Trophoblast cell (in vitro differentiated cells and primary cell): Measurements from ENCODE around the gene MAP4K5.
A peak's percentile ranks its signal among the peaks of the same experiment; 100 is the strongest.

Source experiments
- DNase-seq, 2 donors: peaks; one replicate each; pipeline ENCODE4 v3.0.0-alpha.2; 2016
- H2AFZ ChIP-seq: 2 replicates; pipeline ENCODE4 v1.6.1; 2013; ENCODE audit warnings: low read length, moderate library complexity, mild to moderate bottlenecking; ENCODE audit not compliant: insufficient read depth, poor library complexity
- H2AK5ac ChIP-seq: 2 replicates; pipeline ENCODE4 v1.6.1; 2013; ENCODE audit warnings: mild to moderate bottlenecking, low read length
- H2BK120ac ChIP-seq: 2 replicates; pipeline ENCODE4 v1.6.1; 2013; ENCODE audit warnings: low read length, mild to moderate bottlenecking, moderate library complexity; ENCODE audit not compliant: insufficient read depth, poor library complexity
- H2BK12ac ChIP-seq: 2 replicates; pipeline ENCODE4 v1.6.1; 2013; ENCODE audit warnings: mild to moderate bottlenecking, low read length, moderate library complexity
- H2BK5ac ChIP-seq: 2 replicates; pipeline ENCODE4 v1.6.1; 2013; ENCODE audit warnings: low read length, low read depth, moderate library complexity, mild to moderate bottlenecking; ENCODE audit not compliant: poor library complexity
- H3K14ac ChIP-seq: 2 replicates; pipeline ENCODE4 v1.6.1; 2013; ENCODE audit warnings: mild to moderate bottlenecking, low read length
- H3K18ac ChIP-seq: 2 replicates; pipeline ENCODE4 v1.6.1; 2013; ENCODE audit warnings: mild to moderate bottlenecking, low read length
- H3K23ac ChIP-seq: 2 replicates; pipeline ENCODE4 v1.6.1; 2013; ENCODE audit warnings: low read length
- H3K27ac ChIP-seq: 2 replicates; pipeline ENCODE4 v1.5.1; 2013; ENCODE audit warnings: low read depth, mild to moderate bottlenecking, inconsistent platforms, low read length, moderate library complexity
- H3K27me3 ChIP-seq: 2 replicates; pipeline ENCODE4 v1.6.1; 2013; ENCODE audit warnings: inconsistent platforms, mild to moderate bottlenecking, low read length, moderate library complexity; ENCODE audit not compliant: insufficient read depth
- H3K36me3 ChIP-seq, 2 experiments: 1 replicate in 1 of 2; 2 replicates in 1 of 2; pipeline ENCODE4 v1.6.1; 2013; ENCODE audit warnings: low read length in 2 of 2, mild to moderate bottlenecking in 2 of 2, moderate library complexity in 1 of 2; ENCODE audit not compliant: insufficient read depth in 2 of 2, control insufficient read depth in 1 of 2
- H3K4ac ChIP-seq: 2 replicates; pipeline ENCODE4 v1.6.1; 2013; ENCODE audit warnings: low read depth, mild to moderate bottlenecking, low read length, moderate library complexity
- H3K4me1 ChIP-seq, 2 experiments: 1 replicate in 1 of 2; 2 replicates in 1 of 2; pipeline ENCODE4 v1.6.1; 2013; ENCODE audit warnings: low read length in 2 of 2, mild to moderate bottlenecking in 2 of 2, moderate library complexity in 1 of 2; ENCODE audit not compliant: insufficient read depth in 2 of 2, control insufficient read depth in 1 of 2
- H3K4me2 ChIP-seq: 2 replicates; pipeline ENCODE4 v1.6.1; 2013; ENCODE audit warnings: inconsistent platforms, mild to moderate bottlenecking, low read length, moderate library complexity
- H3K4me3 ChIP-seq: 2 replicates; pipeline ENCODE4 v1.5.1; 2013; ENCODE audit warnings: mild to moderate bottlenecking, low read depth, low read length, inconsistent platforms
- H3K79me1 ChIP-seq: one replicate; pipeline ENCODE4 v1.6.1; 2013; ENCODE audit warnings: low read length
- H3K79me2 ChIP-seq: 2 replicates; pipeline ENCODE4 v1.6.1; 2013; ENCODE audit warnings: low read length, mild to moderate bottlenecking; ENCODE audit not compliant: control insufficient read depth, insufficient read depth, poor library complexity
- H3K9ac ChIP-seq: 2 replicates; pipeline ENCODE4 v1.6.1; 2013; ENCODE audit warnings: mild to moderate bottlenecking, low read length
- H3K9me3 ChIP-seq: 2 replicates; pipeline ENCODE4 v1.6.1; 2013; ENCODE audit warnings: low read depth, mild to moderate bottlenecking, control low read depth, inconsistent platforms, low read length; ENCODE audit not compliant: insufficient read depth
- H4K12ac ChIP-seq: 2 replicates; pipeline ENCODE4 v1.6.1; 2013; ENCODE audit warnings: low read depth, mild to moderate bottlenecking, low read length, moderate library complexity
- H4K8ac ChIP-seq: 2 replicates; pipeline ENCODE4 v1.6.1; 2013; ENCODE audit warnings: low read depth, mild to moderate bottlenecking, low read length, moderate library complexity
- H4K91ac ChIP-seq: one replicate; pipeline ENCODE4 v1.6.1; 2013; ENCODE audit warnings: low read depth, mild to moderate bottlenecking, low read length, moderate library complexity
- WGBS: extraction: QIAGEN DNeasy Blood & Tissue Kit; methylation state at CpG from one replicate; pipeline ENCODE4 v1.1.7; 2013; ENCODE audit warnings: missing lambda C conversion rate; ENCODE audit not compliant: insufficient read length, insufficient coverage; ENCODE audit errors: extremely low coverage; 5-methylcytosine and 5-hydroxymethylcytosine counted together

MAP4K5 gene

GRCh38 chr14:50452979-50453705, 79.2 kb downstream of the MAP4K5 start:
- Histone ChIP-seq H3K9ac (no peak overlapping the region), H3K4me1 (no peaks in the 10 kb centered on the region), H3K36me3 (peaks cover 2 to 3% of the 10 kb centered on the region in 2 experiments), H4K8ac (no peak overlapping the region), H3K23ac (no peak overlapping the region), H3K79me1 (no peaks in the 10 kb centered on the region), H4K91ac (no peak overlapping the region), H3K4ac (no peak overlapping the region), H3K14ac (no peak overlapping the region), H3K18ac (no peak overlapping the region), H2BK12ac (no peak overlapping the region), H4K12ac (no peak overlapping the region), H2AK5ac (no peak overlapping the region), H3K4me3 (no peak overlapping the region), H3K27me3 (no peaks in the 10 kb centered on the region), H2AFZ (no peak overlapping the region), H3K79me2 (no peaks in the 10 kb centered on the region), H2BK120ac (no peak overlapping the region), H3K4me2 (no peak overlapping the region), H3K27ac (no peak overlapping the region), H3K9me3 (no peaks in the 10 kb centered on the region), H2BK5ac (no peak overlapping the region)
- WGBS: no CpG with 5 or more reads among the region's 3 CpGs
- DNase-seq: no peak

GRCh38 chr14:50452296-50452695, 80.1 kb downstream of the MAP4K5 start:
- Histone ChIP-seq H2BK12ac (no peak overlapping the region), H3K23ac (no peak overlapping the region), H3K4ac (no peak overlapping the region), H2BK120ac (no peak overlapping the region), H3K27me3 (no peaks in the 10 kb centered on the region), H2BK5ac (no peak overlapping the region), H3K18ac (no peak overlapping the region), H3K4me3 (no peak overlapping the region), H3K9me3 (no peaks in the 10 kb centered on the region), H4K91ac (no peak overlapping the region), H4K8ac (no peak overlapping the region), H3K4me1 (no peaks in the 10 kb centered on the region), H3K14ac (no peak overlapping the region), H2AK5ac (no peak overlapping the region), H3K27ac (no peak overlapping the region), H3K9ac (no peak overlapping the region), H3K36me3 (peaks cover 2 to 3% of the 10 kb centered on the region in 2 experiments), H4K12ac (no peak overlapping the region), H3K4me2 (no peak overlapping the region), H3K79me2 (no peaks in the 10 kb centered on the region), H2AFZ (no peak overlapping the region), H3K79me1 (no peaks in the 10 kb centered on the region)
- DNase-seq: no peak
- WGBS: no CpG with 5 or more reads among the region's 1 CpG

- H4K8ac ChIP-seq: no peak overlapping the region
- H3K4me3 ChIP-seq: no peak overlapping the region
- no peak overlapping the region for H2AFZ ChIP-seq
- no peaks in the 10 kb centered on the region for H3K9me3 ChIP-seq
- no peak overlapping the region for H3K4me2 ChIP-seq
- no peak overlapping the region for H2AK5ac ChIP-seq
- H3K27ac ChIP-seq: no peak overlapping the region
- peaks cover 2 to 3% of the 10 kb centered on the region in 2 experiments for H3K36me3 ChIP-seq
- WGBS: no CpG with 5 or more reads among the region's 6 CpGs
- no peak for DNase-seq
- H3K27me3 ChIP-seq: no peaks in the 10 kb centered on the region
- no peak overlapping the region for H3K18ac ChIP-seq
- no peak overlapping the region for H2BK120ac ChIP-seq
- no peak overlapping the region for H4K12ac ChIP-seq
- no peak overlapping the region for H4K91ac ChIP-seq
- no peak overlapping the region for H3K23ac ChIP-seq
- no peaks in the 10 kb centered on the region for H3K79me2 ChIP-seq
- no peak overlapping the region for H3K9ac ChIP-seq
- H3K4me1 ChIP-seq: no peaks in the 10 kb centered on the region
- H3K79me1 ChIP-seq: no peaks in the 10 kb centered on the region
- H2BK12ac ChIP-seq: no peak overlapping the region
- H2BK5ac ChIP-seq: no peak overlapping the region
- H3K4ac ChIP-seq: no peak overlapping the region
- H3K14ac ChIP-seq: no peak overlapping the region
Measured at GRCh38 chr14:50451854-50452253, 80.5 kb downstream of the MAP4K5 start.

GRCh38 chr14:50447461-50447860, 84.9 kb downstream of the MAP4K5 start:
- no peak overlapping the region for H3K27ac ChIP-seq
- H2BK5ac ChIP-seq: no peak overlapping the region
- no peak overlapping the region for H3K18ac ChIP-seq
- no peaks in the 10 kb centered on the region for H3K79me1 ChIP-seq
- no peak overlapping the region for H3K14ac ChIP-seq
- H2AK5ac ChIP-seq: no peak overlapping the region
- H3K9ac ChIP-seq: no peak overlapping the region
- H2BK120ac ChIP-seq: no peak overlapping the region
- WGBS: no CpG with 5 or more reads among the region's 1 CpG
- no peak overlapping the region for H4K91ac ChIP-seq
- H3K4me2 ChIP-seq: no peak overlapping the region
- no peak overlapping the region for H3K23ac ChIP-seq
- no peak overlapping the region for H4K12ac ChIP-seq
- H2BK12ac ChIP-seq: no peak overlapping the region
- H3K9me3 ChIP-seq: no peaks in the 10 kb centered on the region
- H3K36me3 ChIP-seq: peaks cover 6 to 11% of the 10 kb centered on the region in 2 experiments
- no peaks in the 10 kb centered on the region for H3K79me2 ChIP-seq
- H2AFZ ChIP-seq: no peak overlapping the region
- DNase-seq: peak in 1 of 2 donors; percentile 4
- no peak overlapping the region for H3K4ac ChIP-seq
- no peaks in the 10 kb centered on the region for H3K4me1 ChIP-seq
- H4K8ac ChIP-seq: no peak overlapping the region
- H3K27me3 ChIP-seq: no peaks in the 10 kb centered on the region
- H3K4me3 ChIP-seq: no peak overlapping the region
